ENCODE measurements around the gene MB21D2.

Gene MB21D2

DNA sequence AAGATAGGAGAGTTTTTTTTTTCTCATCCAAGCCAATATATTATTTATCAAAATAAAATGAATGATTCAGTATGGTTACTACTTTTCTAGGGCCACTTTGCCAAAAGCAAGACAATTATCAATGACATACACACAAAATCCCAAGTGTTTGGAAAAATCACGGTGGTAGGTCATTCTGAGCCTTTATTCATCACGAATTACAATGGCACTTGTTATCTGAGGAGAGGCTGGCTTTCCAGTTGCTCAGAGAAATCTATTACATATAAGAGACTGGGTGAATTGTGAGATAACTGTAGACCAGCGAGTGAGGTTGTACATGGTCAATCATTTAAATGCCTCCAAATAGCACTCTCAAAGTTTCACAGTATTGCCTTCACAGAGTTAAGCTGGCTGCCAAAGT is 169.9 kb downstream of the MB21D2 start:
- Mint-ChIP-seq H3K9me3 (ENCODE audit: low read depth) (no peaks in the 10 kb centered on the region), H3K36me3 (no peaks in the 10 kb centered on the region), H3K4me3 (no peak overlapping the region), H3K27me3 (peaks cover 7% of the 10 kb centered on the region), H3K27ac (no peak overlapping the region), H3K4me1 (ENCODE audit: low read depth) (no peaks in the 10 kb centered on the region)

DNA sequence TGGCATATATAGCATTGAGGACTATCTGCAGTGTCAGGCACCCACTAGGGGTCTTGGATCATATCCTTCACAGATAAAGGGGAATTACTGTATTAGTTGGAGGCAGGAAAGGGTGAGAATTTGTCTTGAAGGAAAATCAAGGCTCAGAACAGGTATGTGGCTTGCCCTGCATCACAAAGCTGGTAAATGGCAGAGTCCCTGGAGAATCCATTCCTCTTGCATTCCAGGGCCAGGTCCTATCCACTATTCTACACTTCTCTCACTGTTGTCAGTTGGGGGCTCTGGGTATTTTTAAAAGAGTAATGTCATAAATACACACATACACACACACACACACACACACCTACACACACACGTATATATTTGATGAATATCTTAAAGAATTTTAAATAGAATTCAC is 170.5 kb downstream of the MB21D2 start:
- H3K27ac Mint-ChIP-seq: no peak overlapping the region
- H3K36me3 Mint-ChIP-seq: no peaks in the 10 kb centered on the region
- H3K4me1 Mint-ChIP-seq (ENCODE audit: low read depth): no peaks in the 10 kb centered on the region
- H3K9me3 Mint-ChIP-seq (ENCODE audit: low read depth): no peaks in the 10 kb centered on the region
- H3K27me3 Mint-ChIP-seq: peaks cover 7% of the 10 kb centered on the region
- H3K4me3 Mint-ChIP-seq: no peak overlapping the region

Measured in activated naive CD8-positive, alpha-beta T cell (primary cell).